Gastrocnemius medialis (tissue), 4 donors: Measurements from ENCODE around the gene MSL2.

Experiments
- CTCF ChIP-seq, 5 experiments: fragments of 450-650 bp in 3 of 5; fragments of 200-600 bp in 2 of 5; sonication (generic) in 2 of 5; IDR thresholded peaks in 4 of 5; conservative IDR thresholded peaks in 1 of 5; 1 replicate in 4 of 5; 2 replicates in 1 of 5; pipeline ENCODE4 v1.5.1; 2016 to 2019; ENCODE audit warnings: antibody characterized with exemption in 5 of 5, mild to moderate bottlenecking in 3 of 5, moderate library complexity in 3 of 5
- POLR2A ChIP-seq, 2 donors: fragments of 450-650 bp; IDR thresholded peaks; one replicate each; pipeline ENCODE4 v1.6.1; 2017; ENCODE audit warnings: antibody characterized with exemption in 2 of 2, mild to moderate bottlenecking in 2 of 2, moderate library complexity in 2 of 2

DNA sequence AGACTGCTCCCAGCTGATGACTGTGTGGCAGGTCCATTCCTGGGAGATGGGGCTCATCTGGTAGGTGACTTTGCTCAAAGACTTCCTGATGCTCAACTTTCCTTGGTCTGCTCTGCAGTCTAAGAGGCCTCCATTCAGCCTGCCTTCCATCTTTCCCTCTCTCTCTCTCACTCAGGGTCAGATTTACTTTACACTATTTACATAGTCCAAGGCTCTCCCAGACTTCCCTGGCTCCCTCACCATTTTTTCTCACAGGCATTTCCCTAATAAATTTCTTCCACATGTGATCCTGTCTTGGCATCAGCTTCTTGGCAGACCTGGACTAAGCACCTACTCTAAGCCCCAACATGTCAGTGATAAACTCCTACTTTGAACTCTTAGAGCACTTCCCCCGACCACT is 41.0 kb upstream of the MSL2 start:
- no peak for TF ChIP-seq POLR2A (IDR thresholded peaks at IDR 0.05)
- TF ChIP-seq CTCF (IDR thresholded peaks at IDR 0.05 in 4 of 5, conservative IDR thresholded peaks at IDR 0.05 in 1 of 5) = no peak
